GM18870 (cell line): ENCODE data around the gene STUM.

Experiments
- ATAC-seq: cut with Tn5 transposase; IDR thresholded peaks from one replicate; pipeline ENCODE4 v1.9.1; 2021; ENCODE audit warnings: moderate library complexity; ENCODE audit not compliant: unreplicated experiment

STUM gene

DNA sequence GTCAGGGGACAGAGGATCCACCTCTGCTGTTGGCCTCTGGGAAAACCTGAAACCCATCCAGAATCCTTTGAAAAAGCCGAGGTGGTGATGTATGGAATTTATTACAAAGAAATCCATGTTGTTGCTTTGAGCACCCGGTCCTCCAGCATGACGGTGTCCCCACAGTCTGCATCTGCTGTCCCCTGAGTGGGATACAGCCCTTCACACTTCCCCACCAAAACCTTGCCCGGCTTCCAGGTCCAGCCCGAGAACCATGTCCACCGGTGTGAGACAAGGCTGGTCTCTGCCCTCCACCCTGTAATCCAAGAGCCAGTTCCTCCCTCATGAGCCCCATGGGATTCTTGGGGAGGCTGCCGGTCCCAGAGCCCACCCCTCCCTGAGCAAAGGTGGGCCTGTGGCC is 70.5 kb downstream of the STUM start:
- ATAC-seq, result no peak

- ATAC-seq, result no peak
Observed at GRCh38 chr1:226622012-226622411, 73.4 kb downstream of the STUM start.

- no peak for ATAC-seq
Observed at GRCh38 chr1:226624526-226624925, 76.0 kb downstream of the STUM start.

DNA sequence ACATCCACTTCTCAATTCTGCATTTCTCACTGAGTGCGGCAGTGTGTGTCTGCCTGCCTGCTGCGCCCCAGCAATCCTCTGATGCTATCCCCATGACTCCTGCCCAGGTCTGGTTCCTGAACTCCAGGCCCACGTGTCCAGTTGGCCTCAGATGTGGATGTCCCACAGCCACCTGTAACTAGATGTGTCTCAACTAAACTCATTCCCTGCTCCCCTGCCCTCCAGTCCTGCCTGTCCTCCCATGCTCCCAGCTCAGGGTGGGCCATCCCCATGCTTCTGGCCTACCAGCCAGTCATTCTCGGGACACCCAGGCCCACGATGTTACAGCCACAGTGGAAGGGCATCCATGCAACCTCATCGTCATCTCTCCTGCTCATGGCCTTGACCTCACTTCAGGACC is 76.8 kb downstream of the STUM start:
- no peak for ATAC-seq

GRCh38 chr1:226625832-226626576 is 77.4 kb downstream of the STUM start:
- ATAC-seq, result peak; percentile 26

GRCh38 chr1:226626577-226626956 is 78.0 kb downstream of the STUM start:
- ATAC-seq, result peak; percentile 52

GRCh38 chr1:226627050-226627755 is 78.6 kb downstream of the STUM start:
- no peak for ATAC-seq

DNA sequence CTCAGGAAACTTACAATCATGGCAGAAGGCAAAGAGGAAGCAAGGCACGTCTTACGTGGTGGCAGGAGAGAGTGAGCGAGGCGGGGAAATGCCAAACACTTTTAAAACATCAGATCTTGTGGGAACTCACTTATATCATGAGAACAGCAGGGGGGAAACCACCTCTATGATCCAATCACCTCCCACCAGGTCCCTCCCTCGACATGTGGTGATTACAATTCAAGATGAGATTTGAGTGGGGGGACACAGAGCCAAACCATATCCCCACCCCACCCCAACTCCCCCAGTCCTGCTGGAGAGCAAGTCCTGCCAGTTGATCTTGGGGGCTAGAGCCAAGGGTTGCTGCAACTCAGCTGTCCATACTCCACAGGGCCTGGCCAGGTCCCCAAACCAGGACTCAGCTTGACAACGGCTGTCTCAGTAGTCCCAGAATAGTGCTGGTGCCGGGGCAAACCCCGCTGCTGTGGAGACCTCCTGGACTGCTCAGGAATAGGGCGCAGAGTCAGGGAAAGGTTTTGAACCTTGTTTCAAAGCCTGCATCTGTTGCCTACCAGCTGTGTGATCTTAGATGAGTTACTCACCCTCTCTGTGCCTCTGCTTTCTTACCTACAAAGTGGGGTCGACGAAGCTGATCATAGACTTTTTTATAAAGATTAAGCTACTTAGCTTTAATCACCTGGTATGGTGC is 79.5 kb downstream of the STUM start:
- no peak for ATAC-seq

DNA sequence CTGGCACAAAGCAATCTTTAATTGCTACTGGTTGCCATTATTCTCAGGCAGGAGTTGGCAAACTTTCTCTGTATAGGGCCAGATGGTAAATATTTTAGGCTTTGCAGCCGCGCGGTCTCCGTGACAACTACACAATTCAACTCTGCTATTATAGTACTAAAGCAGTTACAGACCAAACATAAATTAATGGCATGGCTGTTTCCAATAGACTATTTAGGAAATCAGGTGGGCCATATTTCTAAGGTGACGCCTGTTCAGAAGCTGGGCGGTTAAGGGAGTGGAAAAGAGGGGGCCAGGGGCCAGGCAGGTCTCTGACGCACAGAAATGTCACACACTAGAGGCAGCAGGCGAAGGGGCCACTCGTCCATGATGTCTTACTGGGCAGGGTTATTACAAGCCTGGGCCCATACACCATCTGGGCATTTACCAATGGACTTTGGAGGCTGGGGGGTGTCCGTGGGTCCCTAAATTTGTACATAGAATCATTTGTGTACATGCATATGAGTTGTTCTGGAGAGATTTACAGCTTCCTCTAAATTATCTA is 80.1 kb downstream of the STUM start:
- ATAC-seq, result no peak

GRCh38 chr1:226629210-226629895 is 80.8 kb downstream of the STUM start:
- ATAC-seq, result no peak

- no peak for ATAC-seq
Observed at GRCh38 chr1:226629896-226630550, 81.5 kb downstream of the STUM start.

DNA sequence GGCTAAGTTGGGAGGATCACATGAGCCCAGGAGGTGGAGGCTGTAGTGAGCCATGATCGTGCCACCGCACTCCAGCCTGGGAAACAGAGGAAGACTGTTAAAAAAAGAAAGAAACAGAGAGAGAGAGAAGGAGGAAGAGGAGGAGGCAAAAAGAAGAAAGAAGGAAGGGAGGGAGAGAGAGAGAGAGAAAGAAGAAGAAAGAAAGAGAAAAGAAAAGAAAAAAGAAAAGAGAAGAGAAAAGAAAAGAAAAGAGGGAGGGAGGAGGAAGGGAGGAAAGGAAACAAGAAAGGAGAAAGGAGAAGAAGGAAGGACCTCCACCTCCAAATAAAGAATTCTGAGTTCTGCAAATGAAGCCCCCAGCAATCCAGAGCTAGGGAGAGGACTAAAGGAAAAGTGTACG is 82.0 kb downstream of the STUM start:
- ATAC-seq, result no peak

- no peak for ATAC-seq
Observed at GRCh38 chr1:226631229-226632000, 82.9 kb downstream of the STUM start.

GRCh38 chr1:226632169-226632879 is 83.8 kb downstream of the STUM start:
- no peak for ATAC-seq

DNA sequence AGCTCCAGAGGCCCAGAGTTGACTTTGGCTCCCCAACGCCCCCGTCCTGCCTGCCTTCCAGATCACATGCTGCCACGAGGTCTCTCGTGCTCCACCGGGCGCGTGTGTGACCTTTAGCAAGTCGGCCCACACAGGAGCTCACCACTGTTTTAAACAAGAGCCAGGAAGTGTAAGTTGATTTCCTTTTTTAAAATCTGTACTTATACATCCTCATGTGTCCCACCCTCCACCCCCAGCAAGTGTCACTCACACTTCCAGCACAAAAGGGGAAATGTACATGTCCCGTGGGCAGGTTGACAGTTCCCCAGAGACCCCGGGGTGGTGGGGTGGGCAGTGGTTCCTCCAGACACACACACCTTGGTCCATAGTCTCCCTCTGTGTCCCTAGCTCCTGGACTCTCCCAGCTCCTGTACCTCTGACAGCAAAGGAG is 84.4 kb downstream of the STUM start:
- ATAC-seq, result no peak

- ATAC-seq, result no peak
Observed at GRCh38 chr1:226633541-226634165, 85.1 kb downstream of the STUM start.

DNA sequence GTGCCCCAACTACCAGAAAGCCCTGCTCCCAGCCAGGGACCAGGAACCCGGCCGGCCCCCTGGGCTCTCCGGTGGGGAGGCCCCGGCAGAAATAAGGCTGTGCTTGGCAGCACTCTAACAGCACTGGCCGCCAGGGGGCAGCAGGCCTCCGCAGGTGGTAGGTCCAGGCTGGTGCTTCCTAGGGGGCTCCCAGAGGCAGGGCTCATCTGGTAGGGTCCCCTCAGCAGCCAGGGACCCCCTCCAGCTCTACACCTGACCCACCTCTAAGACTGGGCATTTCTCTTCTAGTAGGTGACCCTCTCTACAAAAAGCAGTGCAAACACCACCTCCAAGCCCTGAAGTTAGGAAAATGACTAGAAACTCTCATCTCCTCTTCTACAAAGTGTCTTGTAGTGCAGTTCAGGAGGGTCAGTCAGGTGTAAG is 85.6 kb downstream of the STUM start:
- ATAC-seq, result peak; percentile 58

DNA sequence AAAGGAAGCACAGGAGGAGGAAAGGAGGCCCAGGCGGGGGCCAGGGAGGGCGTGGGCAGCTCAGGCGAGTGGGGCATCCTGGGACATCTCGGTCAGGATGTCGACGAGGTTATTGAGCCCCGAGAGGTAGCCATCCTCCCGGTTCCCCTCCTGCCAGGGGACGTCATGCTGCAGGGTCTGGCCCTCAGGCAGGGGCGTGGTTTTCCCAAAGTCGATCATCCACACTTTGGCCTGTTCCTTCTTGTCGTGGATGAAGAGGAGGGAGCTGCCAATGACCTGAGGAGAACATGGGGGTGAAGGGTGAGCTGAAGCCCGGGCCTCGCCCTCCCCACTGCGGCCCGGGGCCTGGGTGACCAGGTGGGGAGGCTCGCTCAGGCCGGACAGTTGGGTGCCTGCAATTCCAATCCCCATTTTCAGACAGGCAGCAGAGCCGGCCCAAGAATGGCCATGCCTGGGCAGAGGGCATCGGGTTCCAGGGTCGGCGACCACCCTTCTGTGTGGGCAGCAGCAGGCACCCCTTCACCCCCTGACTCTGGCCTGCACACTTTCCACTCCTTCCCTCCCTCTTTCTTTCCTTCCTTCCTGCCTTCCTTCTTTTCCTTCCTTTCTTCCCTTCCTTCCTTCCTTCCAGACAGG is 86.2 kb downstream of the STUM start:
- no peak for ATAC-seq
